Transverse colon (tissue), 4 donors: ENCODE data around the gene AFAP1L1. TPM values are rescaled to one million over a fixed set of nuclear protein-coding genes. Genes with fewer than 3 reads are reported as not detected.

Experiments used
- DNase-seq: peaks from one replicate; pipeline ENCODE4 v3.0.0-alpha.2; 2019
- H3K27ac ChIP-seq, 4 donors: fragments of 200-600 bp; sonication (generic); 2 replicates each; pipeline ENCODE4 v1.5.1; 2016 to 2018; ENCODE audit warnings: inconsistent platforms in 4 of 4
- H3K27me3 ChIP-seq: fragments of 200-600 bp; sonication (generic); 2 replicates; pipeline ENCODE4 v1.5.1; 2017; ENCODE audit warnings: inconsistent platforms
- H3K36me3 ChIP-seq, 4 donors: fragments of 200-600 bp; sonication (generic); 2 replicates each; pipeline ENCODE4 v1.5.1; 2017 to 2019; ENCODE audit warnings: inconsistent platforms in 4 of 4
- H3K4me1 ChIP-seq, 4 donors: fragments of 200-600 bp; sonication (generic); 2 replicates each; pipeline ENCODE4 v1.5.1; 2017 to 2020; ENCODE audit warnings: inconsistent platforms in 4 of 4
- H3K4me3 ChIP-seq, 4 donors: fragments of 200-600 bp; sonication (generic); 1 replicate in 1 of 4; 2 replicates in 3 of 4; pipeline versions ENCODE4 v1.5.1 to v1.6.1; 2017 to 2019; ENCODE audit warnings: inconsistent platforms in 4 of 4
- H3K9me3 ChIP-seq, 2 donors: fragments of 200-600 bp; sonication (generic); 2 replicates each; pipeline ENCODE4 v1.5.1; 2017 to 2019; ENCODE audit warnings: inconsistent platforms in 2 of 2
- EP300 ChIP-seq: sonication (generic); formaldehyde crosslinking; IDR thresholded peaks from one replicate; pipeline ENCODE4 v1.6.1; 2017; ENCODE audit warnings: antibody characterized with exemption, low read depth
- POLR2A ChIP-seq: fragments of 450-650 bp; IDR thresholded peaks from one replicate; pipeline ENCODE4 v1.6.1; 2016; ENCODE audit warnings: antibody characterized with exemption, mild to moderate bottlenecking, moderate library complexity
- POLR2AphosphoS5 ChIP-seq, 3 donors: sonication (generic); formaldehyde crosslinking; IDR thresholded peaks; one replicate each; pipeline ENCODE4 v1.6.1; 2016; ENCODE audit warnings: antibody characterized with exemption in 3 of 3
- WGBS, 2 donors: methylation state at CpG; one replicate each; pipeline ENCODE4 v1.1.5; 2018; ENCODE audit warnings: low coverage in 1 of 2; 5-methylcytosine and 5-hydroxymethylcytosine counted together
- in situ Hi-C, 4 donors: fragments of 200-750 bp; cut with MboI; loops; one replicate each; pipeline versions ENCODE4 v1.15.0 to v1.15.1; 2017; ENCODE audit warnings: low sequenced_read_pairs in 3 of 4, low pct_ligation_motif_present in 1 of 4, low pct_unique_long_range_greater_than_20kb in 1 of 4
- intact Hi-C: fragments of 100-400 bp; cut with DNase I; formaldehyde crosslinking; loops from one replicate; pipeline ENCODE4 v1.15.1; 2023; ENCODE audit warnings: low total_unique reads
- total RNA-seq, 4 donors: library from RNA; depleted of rRNA; stranded (reverse); fragments of >200 nt; gene quantifications; one replicate each; pipeline ENCODE4 v1.1.0, GENCODE V29; 2016
- TF ChIP-seq, protein P1 (sequence below), 5 experiments: fragments of 200-600 bp in 3 of 5; fragments of 450-650 bp in 2 of 5; sonication (generic) in 3 of 5; IDR thresholded peaks; 1 replicate in 2 of 5; 2 replicates in 3 of 5; pipeline ENCODE4 v1.5.1; 2016 to 2017; ENCODE audit warnings: antibody characterized with exemption in 5 of 5, inconsistent platforms in 3 of 5, mild to moderate bottlenecking in 2 of 5, moderate library complexity in 1 of 5

The AFAP1L1 gene
- total RNA-seq, 4 donors from 2014 or later: 2.2 to 4.1 (median 3.0) TPM

DNA sequence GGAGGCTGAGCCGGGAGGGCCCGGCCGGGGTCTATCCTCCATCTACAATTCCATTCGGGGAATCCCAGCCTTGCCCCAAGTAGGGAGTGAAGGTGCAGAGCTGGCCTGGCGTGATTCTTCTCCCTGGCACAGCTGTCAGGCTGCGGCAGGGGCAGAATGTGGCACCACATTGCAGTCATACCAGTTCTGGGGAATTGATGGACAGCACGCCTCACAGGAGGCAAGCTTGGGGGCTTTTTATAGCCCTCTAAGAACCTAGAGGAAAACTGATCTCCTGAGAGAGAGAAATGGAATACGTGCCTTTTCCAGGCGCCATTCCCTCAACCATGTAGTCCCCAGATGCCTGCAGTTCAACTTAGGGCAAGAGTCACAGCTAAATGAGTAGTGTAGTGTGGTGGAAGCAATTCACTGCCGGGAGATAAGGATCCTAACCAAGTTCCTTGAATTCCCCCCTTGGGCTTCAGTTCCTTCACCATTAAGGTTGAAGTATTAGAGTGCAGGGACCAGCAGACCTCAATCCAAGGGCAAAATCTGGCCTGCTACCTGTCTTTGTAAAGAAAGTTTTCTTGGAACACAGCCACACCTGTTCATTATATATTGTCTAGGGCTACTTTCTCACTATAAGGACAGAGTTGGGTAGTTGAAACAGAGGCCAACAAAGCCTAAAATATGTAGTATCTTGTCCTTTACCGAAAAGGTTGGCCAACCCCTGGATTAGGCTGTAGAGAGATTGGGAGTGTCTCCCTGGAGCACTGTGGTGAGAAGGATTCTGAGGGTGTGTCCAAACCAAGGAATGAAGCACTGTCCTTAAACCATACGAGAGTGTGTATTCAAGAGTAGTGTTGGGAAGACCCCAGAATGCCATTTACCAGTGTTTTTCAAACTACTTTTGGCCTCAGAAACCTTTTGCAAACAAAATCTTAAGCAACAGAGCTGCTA lies 10.6 kb downstream of the AFAP1L1 start:
- TF ChIP-seq POLR2A (no peak), POLR2AphosphoS5 (IDR thresholded peaks at IDR 0.05) (no peak), EP300 (no peak)
- TF ChIP-seq, protein P1, sequence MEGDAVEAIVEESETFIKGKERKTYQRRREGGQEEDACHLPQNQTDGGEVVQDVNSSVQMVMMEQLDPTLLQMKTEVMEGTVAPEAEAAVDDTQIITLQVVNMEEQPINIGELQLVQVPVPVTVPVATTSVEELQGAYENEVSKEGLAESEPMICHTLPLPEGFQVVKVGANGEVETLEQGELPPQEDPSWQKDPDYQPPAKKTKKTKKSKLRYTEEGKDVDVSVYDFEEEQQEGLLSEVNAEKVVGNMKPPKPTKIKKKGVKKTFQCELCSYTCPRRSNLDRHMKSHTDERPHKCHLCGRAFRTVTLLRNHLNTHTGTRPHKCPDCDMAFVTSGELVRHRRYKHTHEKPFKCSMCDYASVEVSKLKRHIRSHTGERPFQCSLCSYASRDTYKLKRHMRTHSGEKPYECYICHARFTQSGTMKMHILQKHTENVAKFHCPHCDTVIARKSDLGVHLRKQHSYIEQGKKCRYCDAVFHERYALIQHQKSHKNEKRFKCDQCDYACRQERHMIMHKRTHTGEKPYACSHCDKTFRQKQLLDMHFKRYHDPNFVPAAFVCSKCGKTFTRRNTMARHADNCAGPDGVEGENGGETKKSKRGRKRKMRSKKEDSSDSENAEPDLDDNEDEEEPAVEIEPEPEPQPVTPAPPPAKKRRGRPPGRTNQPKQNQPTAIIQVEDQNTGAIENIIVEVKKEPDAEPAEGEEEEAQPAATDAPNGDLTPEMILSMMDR (IDR thresholded peaks at IDR 0.05): no peak
- Histone ChIP-seq H3K27ac (no peak overlapping the region), H3K27me3 (no peaks in the 10 kb centered on the region), H3K4me3 (no peak overlapping the region), H3K9me3 (no peaks in the 10 kb centered on the region), H3K4me1 (no peaks in the 10 kb centered on the region), H3K36me3 (no peaks in the 10 kb centered on the region)
- in situ Hi-C loops: no loop called here
- no peak for DNase-seq
- WGBS, 2 donors: 67 to 89% methylated on average over 2 to 12 of the region's 12 CpGs
- intact Hi-C loops: no loop called here

DNA sequence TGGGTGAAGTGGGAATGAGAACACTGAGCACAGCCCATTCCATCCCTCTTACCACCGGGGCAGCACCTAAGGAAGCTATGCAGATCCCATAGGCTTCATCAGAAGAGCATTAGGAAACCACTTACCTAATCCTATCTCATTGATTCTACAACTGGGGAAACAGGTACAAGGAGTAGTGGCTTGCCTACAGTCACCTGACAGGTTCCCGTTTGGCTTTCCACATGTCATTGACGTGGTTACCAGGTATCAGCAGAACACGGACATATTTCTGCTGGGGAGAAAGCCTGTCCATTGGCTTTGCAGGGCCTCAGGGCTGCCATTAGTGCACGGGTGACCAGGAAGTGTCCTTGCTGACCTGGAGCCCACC lies 11.3 kb downstream of the AFAP1L1 start:
- in situ Hi-C loops: no loop called here
- Histone ChIP-seq H3K27ac (no peak overlapping the region), H3K4me1 (no peaks in the 10 kb centered on the region), H3K36me3 (no peaks in the 10 kb centered on the region), H3K4me3 (no peak overlapping the region), H3K9me3 (no peaks in the 10 kb centered on the region), H3K27me3 (no peaks in the 10 kb centered on the region)
- 87 to 100% methylated on average over 1 to 5 of the region's 5 CpGs for WGBS, 2 donors
- DNase-seq: no peak
- TF ChIP-seq POLR2AphosphoS5 (IDR thresholded peaks at IDR 0.05) (no peak), POLR2A (no peak), EP300 (no peak)
- intact Hi-C loops: no loop called here

DNA sequence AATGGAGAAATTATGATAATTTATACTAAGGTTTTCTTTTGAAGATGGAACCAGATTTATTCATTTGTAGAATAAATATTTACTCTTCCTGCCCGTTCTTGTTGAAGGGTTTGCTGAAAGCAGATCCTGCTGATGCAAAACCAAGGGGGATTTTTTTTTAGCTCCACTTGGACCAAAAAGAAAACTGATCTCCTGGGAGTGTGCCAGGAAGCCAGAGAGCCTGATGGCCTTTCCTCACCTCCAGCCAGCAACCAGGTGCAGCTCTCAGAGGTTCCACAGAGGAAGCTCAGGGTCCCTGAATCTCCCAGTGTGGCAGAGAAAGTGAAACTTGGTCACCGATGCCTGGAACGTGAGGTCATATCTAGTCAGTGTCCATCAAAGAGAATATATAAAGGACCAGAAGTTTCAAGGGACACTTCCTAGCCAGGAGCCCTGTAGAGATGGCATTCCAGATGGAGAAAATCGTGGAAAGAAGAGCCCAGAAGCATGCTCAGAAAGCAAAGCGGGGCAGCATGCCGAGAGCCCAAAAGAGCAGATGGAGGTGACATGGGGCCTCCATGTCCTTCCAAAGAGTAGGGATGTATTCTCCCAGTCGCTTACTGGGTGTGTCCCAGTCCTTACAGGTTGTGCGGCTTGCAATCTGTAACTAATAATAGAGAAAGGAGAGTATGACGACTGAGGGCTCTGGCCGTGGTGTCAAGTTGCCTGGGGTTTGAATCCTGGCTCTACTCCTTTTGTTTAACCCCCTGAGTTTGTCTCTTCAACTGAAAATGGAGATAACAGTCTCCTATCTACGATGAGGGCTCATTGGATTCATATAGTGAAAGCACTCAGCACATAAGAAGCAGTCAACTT lies 12.2 kb downstream of the AFAP1L1 start:
- peaks cover 0 to 1% (median 0%) of the 10 kb centered on the region in 4 donors for H3K4me1 ChIP-seq
- intact Hi-C loops: no loop called here
- in situ Hi-C loops: no loop called here
- H3K4me3 ChIP-seq: no peak overlapping the region
- DNase-seq: no peak
- H3K36me3 ChIP-seq: no peaks in the 10 kb centered on the region
- no peaks in the 10 kb centered on the region for H3K27me3 ChIP-seq
- TF ChIP-seq EP300 (no peak), POLR2AphosphoS5 (IDR thresholded peaks at IDR 0.05) (no peak), POLR2A (no peak)
- TF ChIP-seq, protein P1 (IDR thresholded peaks at IDR 0.05): no peak
- no peak overlapping the region for H3K27ac ChIP-seq
- WGBS, 2 donors: 74 to 80% methylated on average over 5 to 11 of the region's 11 CpGs
- no peaks in the 10 kb centered on the region for H3K9me3 ChIP-seq

DNA sequence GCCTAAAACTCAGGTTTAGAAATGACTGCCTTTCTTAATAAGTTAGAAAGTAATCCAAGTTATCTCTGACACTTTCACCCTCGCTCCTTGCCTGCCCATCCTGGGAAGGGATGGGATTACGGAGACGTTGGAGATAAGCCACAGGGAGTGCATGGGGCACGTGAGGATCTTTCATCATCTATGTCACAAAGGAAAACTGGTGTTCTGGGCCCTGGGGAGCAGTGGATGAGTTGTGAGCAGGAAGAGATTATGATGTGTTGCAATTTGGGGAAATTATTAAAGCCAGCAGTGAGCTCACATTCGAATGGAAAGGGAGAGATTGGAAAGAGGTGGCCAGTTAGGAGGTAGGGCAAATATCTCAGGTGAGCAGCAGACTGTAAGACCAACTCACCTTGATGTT lies 12.8 kb downstream of the AFAP1L1 start:
- Histone ChIP-seq H3K4me1 (peaks cover 0 to 7% (median 0%) of the 10 kb centered on the region in 4 donors), H3K9me3 (no peaks in the 10 kb centered on the region), H3K4me3 (no peak overlapping the region), H3K36me3 (no peaks in the 10 kb centered on the region), H3K27me3 (no peaks in the 10 kb centered on the region), H3K27ac (no peak overlapping the region)
- no peak for DNase-seq
- TF ChIP-seq POLR2A: no peak
- TF ChIP-seq POLR2AphosphoS5 (IDR thresholded peaks at IDR 0.05): no peak
- TF ChIP-seq, protein P1 (IDR thresholded peaks at IDR 0.05): no peak
- TF ChIP-seq EP300: no peak
- WGBS, 2 donors: 63 to 70% methylated on average over 4 to 5 of the region's 5 CpGs
- in situ Hi-C loops: no loop called here
- intact Hi-C loops: no loop called here
